GM20000 (cell line): ENCODE results near the gene PARP14.
A peak's percentile ranks its signal among the peaks of the same experiment; 100 is the strongest.
"Not testable (repeated sequence)": the region's sequence is repeated elsewhere in the genome, so short reads cannot be mapped to it uniquely, and the experiment has no call there.

ENCODE experiments used
- DNase-seq: peaks from one replicate; pipeline ENCODE4 v3.0.0; 2012; ENCODE audit warnings: low spot score
- CTCF ChIP-seq: IDR thresholded peaks from 2 replicates; pipeline ENCODE4 v1.5.1; 2012; ENCODE audit warnings: mild to moderate bottlenecking, control low read depth; ENCODE audit errors: extremely low read depth, missing control alignments

Gene PARP14

DNA sequence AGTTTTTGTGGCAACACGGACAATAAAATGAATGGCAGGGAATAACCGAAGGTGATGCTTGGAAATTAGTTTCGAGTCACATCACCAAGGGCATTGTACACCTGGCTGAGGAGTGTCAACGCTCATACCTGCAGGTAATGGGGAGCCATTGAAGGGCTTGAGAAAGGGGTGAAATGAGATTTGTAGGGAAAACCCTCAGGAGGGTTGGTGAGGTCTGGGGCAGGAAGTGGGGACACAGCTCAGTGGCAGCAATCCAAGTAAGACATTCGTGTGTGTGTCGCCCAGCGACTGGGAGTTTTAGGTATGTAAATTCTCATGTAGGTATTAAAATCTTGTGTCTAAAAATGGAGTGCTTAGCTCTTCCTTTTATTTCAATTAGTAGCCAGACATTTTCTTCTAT, 14.3 kb downstream of the PARP14 start:
- peak; percentile 31 for DNase-seq
- TF ChIP-seq CTCF = no peak

- DNase-seq = no peak
- no peak for TF ChIP-seq CTCF
Measured at GRCh38 chr3:122695927-122696561, 15.4 kb downstream of the PARP14 start.

DNA sequence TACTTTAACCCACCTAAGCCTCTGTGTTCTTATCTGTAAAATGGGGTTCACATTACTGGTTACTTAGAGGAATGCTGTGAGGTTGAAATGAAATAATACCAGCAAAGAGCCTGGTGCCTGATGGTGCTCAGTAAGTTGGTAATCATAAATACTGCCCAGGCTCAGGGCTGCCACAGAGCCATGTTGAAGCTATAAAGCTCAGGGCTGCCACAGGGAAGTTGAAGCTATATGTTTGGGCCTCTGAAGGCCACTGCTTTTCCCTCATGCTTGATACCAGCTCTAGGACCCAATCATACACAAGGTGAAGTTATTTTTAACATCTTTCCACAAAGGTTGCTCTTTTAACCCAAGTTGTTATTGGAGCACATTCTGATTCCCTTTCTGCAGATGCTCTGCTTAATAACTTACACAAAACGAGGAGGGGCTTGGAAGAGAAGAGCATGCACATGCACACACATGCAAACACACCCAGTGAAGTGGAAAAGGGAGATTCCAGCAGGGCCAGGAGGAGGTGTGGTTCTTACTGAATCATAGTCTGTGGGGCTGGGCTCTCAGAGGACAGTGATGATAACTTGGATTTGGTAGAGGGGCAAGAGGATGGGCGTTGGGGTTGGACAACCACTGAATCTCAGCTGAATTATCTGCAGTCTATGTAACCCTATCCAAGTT, 17.4 kb downstream of the PARP14 start:
- peak; percentile 50 for DNase-seq
- no peak for TF ChIP-seq CTCF

- no peak for TF ChIP-seq CTCF
- DNase-seq = no peak
Measured at GRCh38 chr3:122700193-122700592, 19.6 kb downstream of the PARP14 start.

DNA sequence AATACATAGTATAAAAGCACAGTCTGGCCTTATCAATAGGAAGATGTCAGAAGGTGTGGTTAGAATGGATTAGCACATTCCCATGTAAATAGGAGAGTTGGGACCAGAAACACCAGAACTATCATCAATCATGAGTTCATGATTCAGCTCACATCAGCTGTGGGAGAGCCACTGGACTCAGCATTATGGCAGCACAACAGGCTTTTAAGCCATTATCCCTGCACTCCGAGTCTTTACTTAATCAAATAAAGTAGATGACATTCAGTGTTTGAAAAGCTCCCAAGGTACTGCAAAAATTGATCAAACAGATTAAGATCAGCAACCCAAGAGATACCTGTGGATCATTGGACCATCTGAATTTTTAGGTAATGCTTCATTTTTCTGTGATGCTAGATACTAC, 24.7 kb downstream of the PARP14 start:
- no peak for DNase-seq
- TF ChIP-seq CTCF = no peak

- DNase-seq = not testable (repeated sequence)
Measured at GRCh38 chr3:122710616-122711251, 30.1 kb downstream of the PARP14 start.

DNA sequence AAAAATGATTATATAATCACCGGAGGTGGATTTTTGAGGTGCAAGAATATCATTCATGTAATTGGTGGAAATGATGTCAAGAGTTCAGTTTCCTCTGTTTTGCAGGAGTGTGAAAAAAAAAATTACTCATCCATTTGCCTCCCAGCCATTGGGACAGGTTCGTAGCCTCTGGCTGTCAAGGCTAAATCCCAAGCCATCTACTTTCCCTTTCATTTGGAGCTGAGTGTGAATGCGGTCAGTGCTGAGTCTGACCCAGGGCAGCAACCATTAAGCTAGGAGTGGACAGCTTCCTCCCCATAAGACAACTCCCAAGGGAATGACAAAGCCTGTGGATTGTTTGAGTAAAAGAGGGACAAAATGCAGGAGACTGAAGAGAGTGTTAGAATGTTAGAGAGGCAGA, 33.6 kb downstream of the PARP14 start:
- TF ChIP-seq CTCF = no peak
- no peak for DNase-seq

DNA sequence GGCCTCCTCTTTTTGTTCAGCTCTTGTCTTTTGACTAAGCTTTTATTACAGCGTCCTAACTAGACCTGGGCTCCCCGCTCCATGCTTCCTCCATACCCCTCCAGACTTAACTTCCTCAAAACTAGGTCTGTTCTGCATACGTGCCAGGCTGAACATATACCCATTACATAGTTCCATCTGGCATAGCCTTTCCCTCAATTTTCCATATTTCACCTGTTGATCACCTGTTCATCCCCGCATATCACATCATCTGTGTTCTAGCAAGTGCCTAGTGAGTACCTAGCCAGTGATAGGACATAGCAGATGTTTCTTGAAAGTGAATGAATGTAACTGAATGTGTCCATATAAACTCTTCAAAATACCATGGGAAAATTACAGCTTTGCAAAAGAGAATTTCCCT, 36.0 kb downstream of the PARP14 start:
- no peak for DNase-seq
- no peak for TF ChIP-seq CTCF
